GM12872 (cell line): ENCODE data around the gene DPEP3.

ENCODE experiments used
- TF ChIP-seq, protein P1 (sequence below): IDR thresholded peaks from 3 replicates; pipeline ENCODE4 v1.5.1; 2011; ENCODE audit warnings: low read depth, mild to moderate bottlenecking, low read length, moderate library complexity; ENCODE audit not compliant: insufficient read depth

The DPEP3 gene, protein sequence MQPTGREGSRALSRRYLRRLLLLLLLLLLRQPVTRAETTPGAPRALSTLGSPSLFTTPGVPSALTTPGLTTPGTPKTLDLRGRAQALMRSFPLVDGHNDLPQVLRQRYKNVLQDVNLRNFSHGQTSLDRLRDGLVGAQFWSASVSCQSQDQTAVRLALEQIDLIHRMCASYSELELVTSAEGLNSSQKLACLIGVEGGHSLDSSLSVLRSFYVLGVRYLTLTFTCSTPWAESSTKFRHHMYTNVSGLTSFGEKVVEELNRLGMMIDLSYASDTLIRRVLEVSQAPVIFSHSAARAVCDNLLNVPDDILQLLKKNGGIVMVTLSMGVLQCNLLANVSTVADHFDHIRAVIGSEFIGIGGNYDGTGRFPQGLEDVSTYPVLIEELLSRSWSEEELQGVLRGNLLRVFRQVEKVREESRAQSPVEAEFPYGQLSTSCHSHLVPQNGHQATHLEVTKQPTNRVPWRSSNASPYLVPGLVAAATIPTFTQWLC

DNA sequence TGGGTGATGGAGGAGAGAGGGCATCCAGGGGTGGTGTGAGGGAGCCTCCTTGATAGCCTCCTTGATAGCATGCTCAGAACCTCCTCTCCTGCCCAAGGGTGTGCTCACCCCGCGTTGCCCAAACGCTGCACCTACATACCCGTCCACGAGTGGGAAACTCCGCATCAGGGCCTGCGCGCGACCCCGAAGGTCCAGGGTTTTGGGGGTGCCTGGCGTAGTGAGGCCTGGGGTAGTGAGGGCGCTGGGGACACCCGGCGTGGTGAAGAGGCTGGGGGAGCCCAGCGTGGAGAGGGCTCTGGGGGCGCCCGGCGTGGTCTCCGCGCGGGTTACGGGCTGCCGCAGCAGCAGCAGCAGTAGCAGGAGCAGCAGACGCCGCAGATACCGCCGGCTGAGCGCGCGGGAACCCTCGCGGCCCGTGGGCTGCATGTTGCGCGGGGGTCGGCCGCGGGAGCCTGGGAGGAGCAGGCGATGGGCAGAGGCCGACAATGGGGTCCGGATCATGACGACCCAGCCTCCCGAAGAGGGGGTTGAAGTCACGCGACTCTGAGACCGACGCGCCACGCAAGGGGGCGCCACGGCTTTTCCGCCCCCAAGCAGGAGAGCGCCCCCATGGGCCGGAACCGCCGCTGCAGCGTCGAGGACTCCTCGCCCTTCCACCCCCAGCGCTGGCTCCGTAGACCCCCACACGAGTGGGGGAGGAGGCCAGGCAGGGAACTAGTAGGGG lies at the start of gene DPEP3:
TSS of gene DPEP3 (minus strand) at position 545 of the 724 bp plus-strand sequence. CDS start at position 426, 119 bp downstream.
- TF ChIP-seq, protein P1, sequence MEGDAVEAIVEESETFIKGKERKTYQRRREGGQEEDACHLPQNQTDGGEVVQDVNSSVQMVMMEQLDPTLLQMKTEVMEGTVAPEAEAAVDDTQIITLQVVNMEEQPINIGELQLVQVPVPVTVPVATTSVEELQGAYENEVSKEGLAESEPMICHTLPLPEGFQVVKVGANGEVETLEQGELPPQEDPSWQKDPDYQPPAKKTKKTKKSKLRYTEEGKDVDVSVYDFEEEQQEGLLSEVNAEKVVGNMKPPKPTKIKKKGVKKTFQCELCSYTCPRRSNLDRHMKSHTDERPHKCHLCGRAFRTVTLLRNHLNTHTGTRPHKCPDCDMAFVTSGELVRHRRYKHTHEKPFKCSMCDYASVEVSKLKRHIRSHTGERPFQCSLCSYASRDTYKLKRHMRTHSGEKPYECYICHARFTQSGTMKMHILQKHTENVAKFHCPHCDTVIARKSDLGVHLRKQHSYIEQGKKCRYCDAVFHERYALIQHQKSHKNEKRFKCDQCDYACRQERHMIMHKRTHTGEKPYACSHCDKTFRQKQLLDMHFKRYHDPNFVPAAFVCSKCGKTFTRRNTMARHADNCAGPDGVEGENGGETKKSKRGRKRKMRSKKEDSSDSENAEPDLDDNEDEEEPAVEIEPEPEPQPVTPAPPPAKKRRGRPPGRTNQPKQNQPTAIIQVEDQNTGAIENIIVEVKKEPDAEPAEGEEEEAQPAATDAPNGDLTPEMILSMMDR: no peak

DNA sequence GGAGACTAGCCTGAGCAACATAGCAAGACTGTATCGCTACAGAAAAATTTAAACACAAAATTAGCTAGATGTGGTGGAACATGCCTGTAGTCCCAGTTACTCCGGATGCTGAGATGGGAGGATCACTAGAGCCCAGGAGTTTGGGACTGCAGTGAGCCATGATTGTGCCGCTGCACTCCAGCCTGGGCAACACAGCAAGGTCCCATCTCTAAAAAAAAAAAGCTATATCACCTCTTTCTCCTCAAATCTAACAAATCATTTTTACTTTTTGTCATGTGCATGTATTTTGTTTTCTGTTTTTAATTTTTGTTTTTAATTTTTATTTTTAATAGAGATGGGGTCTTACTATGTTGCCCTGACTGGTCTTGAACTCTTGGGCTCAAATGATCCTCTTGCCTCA lies 48.7 kb upstream of the DPEP3 start:
- TF ChIP-seq, protein P1: no peak

DNA sequence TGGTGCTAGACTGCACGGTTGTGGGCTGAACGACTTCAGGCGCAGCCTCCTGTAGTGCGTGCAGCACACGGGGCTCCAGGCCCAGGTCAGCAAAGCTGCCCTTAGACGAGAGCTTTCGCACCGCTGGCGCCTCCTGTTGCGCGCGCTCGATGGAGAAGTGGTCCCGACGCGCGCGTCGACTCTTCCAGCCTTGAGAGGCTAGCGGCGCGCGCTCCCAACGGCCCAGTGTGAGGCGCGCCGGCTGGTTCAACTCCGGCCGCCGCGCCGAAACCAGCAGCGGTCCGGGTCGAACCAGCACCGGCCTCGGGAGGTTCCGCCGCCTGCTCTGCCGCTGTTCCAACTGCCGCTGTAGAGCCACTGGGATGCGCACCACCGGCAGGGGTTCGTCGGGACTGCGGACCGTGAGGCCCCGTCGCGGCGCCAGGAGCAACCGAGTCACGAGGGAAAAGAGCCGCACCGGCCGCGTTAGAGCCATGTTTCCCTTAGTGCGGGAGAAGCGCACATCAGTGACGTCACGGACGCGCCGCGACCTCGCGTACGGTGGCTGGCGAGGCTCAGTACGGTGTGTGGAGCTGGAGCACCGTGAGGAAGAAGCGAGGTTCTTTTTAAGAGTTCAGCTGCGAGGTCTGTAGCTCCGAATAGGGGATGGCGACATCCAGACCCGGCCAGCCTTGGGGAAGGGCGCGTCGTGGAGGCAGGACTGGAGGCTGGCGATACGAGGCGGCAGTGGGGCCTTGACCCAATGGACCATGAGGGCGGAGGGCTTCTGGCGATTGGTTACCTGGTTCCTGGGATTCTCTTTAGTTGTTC lies 42.6 kb upstream of the DPEP3 start, which contains the start of the genes DDX28 and DUS2:
TSS of gene DDX28 (minus strand) at position 505 of the 810 bp plus-strand sequence. CDS start at position 475, 30 bp downstream.
TSS of gene DUS2 (plus strand) at position 557 of the 810 bp plus-strand sequence. CDS start 14,740 bp downstream, outside the sequence.
- TF ChIP-seq, protein P1: no peak

DNA sequence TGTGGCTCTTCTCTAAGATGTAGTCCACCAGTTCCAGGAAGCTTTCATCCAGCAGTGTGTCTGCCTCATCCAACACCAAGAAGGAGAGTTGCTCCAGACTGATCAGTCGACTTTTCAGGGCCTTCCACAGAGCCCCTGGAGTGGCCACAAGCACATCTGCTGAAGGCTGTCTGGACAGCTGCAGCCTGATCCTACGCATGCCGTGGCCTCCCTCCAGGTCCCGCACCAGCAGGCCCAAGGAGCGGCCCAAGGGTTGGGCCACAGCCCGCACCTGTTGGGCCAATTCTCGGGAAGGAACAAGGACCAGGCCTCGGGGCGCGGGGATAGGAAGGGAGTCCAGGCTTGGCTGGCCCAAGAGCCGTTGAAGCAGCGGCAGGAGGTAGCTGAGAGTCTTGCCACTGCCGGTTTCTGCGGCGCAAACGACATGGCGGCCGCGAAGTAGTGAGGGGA lies 42.0 kb upstream of the DPEP3 start:
- TF ChIP-seq, protein P1: no peak

DNA sequence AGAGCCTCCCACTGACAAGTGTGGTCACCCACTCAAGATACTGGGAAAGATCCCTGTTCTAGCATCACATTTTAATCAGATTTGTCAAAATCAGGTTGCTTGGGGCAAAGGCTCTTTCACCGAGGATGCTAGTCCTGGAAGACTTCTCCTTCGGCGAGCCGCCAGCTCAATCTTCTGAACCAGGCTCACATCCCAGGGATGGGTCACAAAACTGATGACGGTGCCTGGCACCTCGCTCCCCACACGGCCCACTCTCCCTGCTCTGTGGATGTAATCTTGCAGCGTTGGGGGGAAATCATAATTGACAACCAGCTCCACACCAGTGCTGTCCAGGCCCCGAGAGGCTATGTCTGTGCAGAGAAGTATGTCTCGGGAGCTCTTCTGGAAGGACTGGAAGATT lies 41.2 kb upstream of the DPEP3 start:
- TF ChIP-seq, protein P1: no peak

DNA sequence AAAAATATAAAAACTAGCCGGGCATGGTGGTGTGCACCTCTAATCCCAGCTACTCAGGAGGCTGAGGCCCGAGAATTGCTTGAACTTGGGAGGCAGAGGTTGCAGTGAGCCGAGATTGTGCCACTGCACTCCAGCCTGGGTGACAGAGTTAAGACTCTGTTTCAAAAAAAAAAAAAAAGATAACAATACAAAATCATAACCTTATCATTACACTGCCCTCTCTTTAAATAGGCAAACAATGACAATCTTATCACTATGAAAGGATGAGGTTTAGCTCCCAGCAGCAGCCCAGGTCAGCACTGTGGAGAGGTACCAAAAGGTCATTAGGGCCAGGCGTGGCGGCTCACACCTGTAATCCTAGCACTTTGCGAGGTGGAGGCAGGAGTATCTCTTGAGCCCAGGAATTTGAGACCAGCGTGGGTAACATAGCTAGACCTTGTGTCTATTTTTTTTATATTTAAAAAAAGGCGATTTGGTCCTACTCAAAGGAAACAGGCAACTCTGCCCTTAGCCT lies 38.9 kb upstream of the DPEP3 start:
- TF ChIP-seq, protein P1: no peak
